GM13977 (cell line): ENCODE measurements around the gene HSF2BP.

Experiments used
- DNase-seq: peaks from one replicate; pipeline ENCODE4 v3.0.0; 2012; ENCODE audit warnings: low spot score
- CTCF ChIP-seq: IDR thresholded peaks from 2 replicates; pipeline ENCODE4 v1.5.1; 2012; ENCODE audit warnings: mild to moderate bottlenecking, control low read depth; ENCODE audit not compliant: insufficient read depth; ENCODE audit errors: extremely low read depth, missing control alignments
- in situ Hi-C: fragments of 300-500 bp; cut with MboI; formaldehyde crosslinking; loops from one replicate; pipeline ENCODE4 v1.12.0; 2022; ENCODE audit warnings: low sequenced_read_pairs, low pct_unique_long_range_greater_than_20kb, mixed read lengths, inconsistent platforms; ENCODE audit not compliant: unreplicated experiment

The HSF2BP gene

GRCh38 chr21:43605320-43606215, 53.7 kb downstream of the HSF2BP start:
- no peak for DNase-seq
- in situ Hi-C loops = no loop called here
- TF ChIP-seq CTCF = no peak

- TF ChIP-seq CTCF = no peak
- DNase-seq = no peak
- in situ Hi-C loops = no loop called here
These were observed 54.6 kb downstream of the HSF2BP start for GRCh38 chr21:43604505-43605204.

- DNase-seq = no peak
- no peak for TF ChIP-seq CTCF
- in situ Hi-C loops = no loop called here
These were observed 55.4 kb downstream of the HSF2BP start for GRCh38 chr21:43603641-43604504.

GRCh38 chr21:43603233-43603626, 56.1 kb downstream of the HSF2BP start:
- in situ Hi-C loops = no loop called here
- no peak for DNase-seq
- no peak for TF ChIP-seq CTCF

- no peak for TF ChIP-seq CTCF
- DNase-seq = no peak
- in situ Hi-C loops = no loop called here
These were observed 56.7 kb downstream of the HSF2BP start for GRCh38 chr21:43602266-43603232.
